ENCODE measurements around the gene G3BP1.

DNA sequence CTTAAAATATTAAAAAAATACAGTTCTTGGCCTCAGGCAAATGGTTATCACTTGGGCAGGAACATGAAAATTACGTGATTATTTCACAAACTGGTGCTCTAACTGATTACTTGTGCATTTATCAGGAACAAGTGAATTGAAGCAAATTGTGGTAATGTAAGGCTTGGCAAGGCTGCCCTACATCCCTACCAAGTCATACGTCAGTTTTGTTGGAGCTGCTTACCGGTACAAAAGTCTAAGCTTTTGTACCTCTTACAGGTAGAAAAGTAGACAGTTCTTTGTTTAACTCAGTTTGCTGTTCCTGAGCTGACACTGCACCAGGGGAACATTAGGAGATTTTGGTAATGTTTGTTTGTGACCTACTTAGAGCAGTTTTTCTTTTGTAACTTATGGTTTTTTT is 2.2 kb downstream of the G3BP1 start:
- TF ChIP-seq EZH2 (IDR thresholded peaks at IDR 0.05; ENCODE audit: insufficient read depth, poor library complexity, severe bottlenecking) (no peak), EZH2phosphoT487 (IDR thresholded peaks at IDR 0.05; ENCODE audit: insufficient read depth, low read depth) (no peak)

Measured in GM23248 (cell line).